OCI-LY3 (cell line): Measurements from ENCODE around the gene GTPBP3.

Experiments
- EZH2phosphoT487 ChIP-seq: fragments of 200-600 bp; shearing (Covaris generic); IDR thresholded peaks from 2 replicates; pipeline ENCODE4 v1.6.1; 2018; ENCODE audit warnings: antibody characterized with exemption, mixed run types, low read depth
- TF ChIP-seq, protein P1 (sequence below): fragments of 200-600, 300-600 bp; sonication (generic); IDR thresholded peaks from 2 replicates; pipeline ENCODE4 v1.5.1; 2014; ENCODE audit warnings: antibody characterized with exemption, low read length, low read depth

DNA sequence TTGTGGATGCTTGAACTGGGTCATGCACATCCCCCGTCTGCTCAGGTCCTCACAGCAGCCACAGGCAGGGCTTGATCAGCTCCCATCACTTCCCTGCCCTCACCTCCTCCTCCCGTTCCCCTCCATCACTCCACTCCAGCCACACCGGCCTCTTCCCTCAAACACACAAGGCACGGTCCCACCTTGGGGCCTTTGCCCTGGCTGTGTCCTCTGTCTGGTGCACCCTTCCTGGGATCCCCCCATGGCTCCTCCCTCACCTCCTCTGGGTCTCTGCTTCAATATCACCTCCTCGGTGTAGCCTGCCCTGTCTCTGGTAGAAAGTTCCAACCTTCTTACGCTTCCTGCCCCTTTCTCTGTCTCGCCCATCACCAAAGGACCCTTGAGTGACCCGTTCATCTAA, 16.0 kb downstream of the GTPBP3 start:
- TF ChIP-seq, protein P1, sequence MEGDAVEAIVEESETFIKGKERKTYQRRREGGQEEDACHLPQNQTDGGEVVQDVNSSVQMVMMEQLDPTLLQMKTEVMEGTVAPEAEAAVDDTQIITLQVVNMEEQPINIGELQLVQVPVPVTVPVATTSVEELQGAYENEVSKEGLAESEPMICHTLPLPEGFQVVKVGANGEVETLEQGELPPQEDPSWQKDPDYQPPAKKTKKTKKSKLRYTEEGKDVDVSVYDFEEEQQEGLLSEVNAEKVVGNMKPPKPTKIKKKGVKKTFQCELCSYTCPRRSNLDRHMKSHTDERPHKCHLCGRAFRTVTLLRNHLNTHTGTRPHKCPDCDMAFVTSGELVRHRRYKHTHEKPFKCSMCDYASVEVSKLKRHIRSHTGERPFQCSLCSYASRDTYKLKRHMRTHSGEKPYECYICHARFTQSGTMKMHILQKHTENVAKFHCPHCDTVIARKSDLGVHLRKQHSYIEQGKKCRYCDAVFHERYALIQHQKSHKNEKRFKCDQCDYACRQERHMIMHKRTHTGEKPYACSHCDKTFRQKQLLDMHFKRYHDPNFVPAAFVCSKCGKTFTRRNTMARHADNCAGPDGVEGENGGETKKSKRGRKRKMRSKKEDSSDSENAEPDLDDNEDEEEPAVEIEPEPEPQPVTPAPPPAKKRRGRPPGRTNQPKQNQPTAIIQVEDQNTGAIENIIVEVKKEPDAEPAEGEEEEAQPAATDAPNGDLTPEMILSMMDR, result no peak
- no peak for TF ChIP-seq EZH2phosphoT487
